ENCODE results near the gene LIMS1. TPM values are rescaled to one million over a fixed set of nuclear protein-coding genes. Genes with fewer than 3 reads are reported as not detected.

Gene LIMS1
- total RNA-seq, 1 donor from 2014 or later = 19.4 TPM

- peak overlapping the region; percentile 23 for H3K4me2 ChIP-seq
- Mint-ChIP-seq H3K27me3 (ENCODE audit: insufficient read depth, low read depth) (peaks cover 2% of the 10 kb centered on the region), H3K4me1 (peaks cover 12% of the 10 kb centered on the region), H3K27ac (no peak overlapping the region), H3K4me3 (no peak overlapping the region), H3K9me3 (peaks cover 8% of the 10 kb centered on the region), H3K36me3 (peaks cover 7% of the 10 kb centered on the region)
- no peak overlapping the region for H2AFZ ChIP-seq (replicated peaks)
- no peak for DNase-seq (ENCODE audit: low spot score)
- H3K27me3 ChIP-seq = no peaks in the 10 kb centered on the region
- TF ChIP-seq CTCF (IDR thresholded peaks at IDR 0.05) (no peak), EZH2phosphoT487 (IDR thresholded peaks at IDR 0.05) (no peak)
- peaks cover 24% of the 10 kb centered on the region for H3K79me2 ChIP-seq (ENCODE audit: low read depth)
- H3K27ac ChIP-seq = no peak overlapping the region
- peaks cover 14% of the 10 kb centered on the region for H3F3A ChIP-seq (ENCODE audit: low read depth)
- H3K4me1 ChIP-seq = peaks cover 18% of the 10 kb centered on the region
- H3K36me3 ChIP-seq = no peaks in the 10 kb centered on the region
- H3K9ac ChIP-seq = no peak overlapping the region
- peaks cover 7% of the 10 kb centered on the region for H4K20me1 ChIP-seq (ENCODE audit: low read depth)
- no peaks in the 10 kb centered on the region for H3K9me3 ChIP-seq (ENCODE audit: low read depth)
- no peak overlapping the region for H3K4me3 ChIP-seq
Measured at GRCh38 chr2:108560895-108561530, 26.7 kb downstream of the LIMS1 start.

- H3K27me3 ChIP-seq = no peaks in the 10 kb centered on the region
- H3K4me3 ChIP-seq = no peak overlapping the region
- H3K36me3 Mint-ChIP-seq = peaks cover 7% of the 10 kb centered on the region
- peaks cover 14% of the 10 kb centered on the region for H3K9me3 Mint-ChIP-seq
- peaks cover 7% of the 10 kb centered on the region for H4K20me1 ChIP-seq (ENCODE audit: low read depth)
- peaks cover 12% of the 10 kb centered on the region for H3K4me1 Mint-ChIP-seq
- peaks cover 13% of the 10 kb centered on the region for H3K79me2 ChIP-seq (ENCODE audit: low read depth)
- no peak overlapping the region for H3K4me2 ChIP-seq
- no peak overlapping the region for H3K9ac ChIP-seq
- H3K27ac Mint-ChIP-seq = no peak overlapping the region
- peaks cover 14% of the 10 kb centered on the region for H3F3A ChIP-seq (ENCODE audit: low read depth)
- no peak overlapping the region for H3K4me3 Mint-ChIP-seq
- no peak for TF ChIP-seq CTCF (IDR thresholded peaks at IDR 0.05)
- TF ChIP-seq EZH2 (IDR thresholded peaks at IDR 0.05) = no peak
- TF ChIP-seq EZH2phosphoT487 (IDR thresholded peaks at IDR 0.05) = no peak
- peaks cover 18% of the 10 kb centered on the region for H3K4me1 ChIP-seq
- H3K27ac ChIP-seq = no peak overlapping the region
- peaks cover 2% of the 10 kb centered on the region for H3K27me3 Mint-ChIP-seq (ENCODE audit: insufficient read depth, low read depth)
- H3K9me3 ChIP-seq (ENCODE audit: low read depth) = no peaks in the 10 kb centered on the region
- no peak overlapping the region for H2AFZ ChIP-seq (replicated peaks)
- no peak for DNase-seq (ENCODE audit: low spot score)
- H3K36me3 ChIP-seq = no peaks in the 10 kb centered on the region
Measured at GRCh38 chr2:108562274-108562673, 28.0 kb downstream of the LIMS1 start.

GRCh38 chr2:108564510-108564909, 30.2 kb downstream of the LIMS1 start:
- Histone ChIP-seq H3F3A (ENCODE audit: low read depth) (peaks cover 13% of the 10 kb centered on the region), H3K9me3 (ENCODE audit: low read depth) (no peaks in the 10 kb centered on the region), H3K27ac (no peak overlapping the region), H3K79me2 (ENCODE audit: low read depth) (peaks cover 6% of the 10 kb centered on the region), H3K4me2 (no peak overlapping the region), H4K20me1 (ENCODE audit: low read depth) (peaks cover 7% of the 10 kb centered on the region), H3K9ac (no peak overlapping the region), H3K4me3 (no peak overlapping the region), H3K27me3 (no peaks in the 10 kb centered on the region), H2AFZ (replicated peaks) (no peak overlapping the region), H3K4me1 (peaks cover 17% of the 10 kb centered on the region), H3K36me3 (no peaks in the 10 kb centered on the region)
- DNase-seq (ENCODE audit: low spot score) = no peak
- Mint-ChIP-seq H3K9me3 (peaks cover 17% of the 10 kb centered on the region), H3K4me1 (peaks cover 11% of the 10 kb centered on the region), H3K27ac (no peak overlapping the region), H3K4me3 (no peak overlapping the region), H3K36me3 (peaks cover 15% of the 10 kb centered on the region), H3K27me3 (ENCODE audit: insufficient read depth, low read depth) (no peaks in the 10 kb centered on the region)
- TF ChIP-seq EZH2 (IDR thresholded peaks at IDR 0.05) (no peak), CTCF (IDR thresholded peaks at IDR 0.05) (no peak), EZH2phosphoT487 (IDR thresholded peaks at IDR 0.05) (no peak)
